SU-DHL-6 (cell line): ENCODE measurements around the gene TFDP2.

Source experiments
- H2AFZ ChIP-seq: fragments of 200-600 bp; sonication (generic); 2 replicates; pipeline ENCODE4 v1.6.1; 2014; ENCODE audit warnings: low read depth, mild to moderate bottlenecking, moderate library complexity, mixed read lengths, antibody characterized with exemption, low read length; ENCODE audit not compliant: severe bottlenecking
- H3F3A ChIP-seq: fragments of 200-600 bp; shearing (Covaris generic); 2 replicates; pipeline ENCODE4 v1.6.0; 2016; ENCODE audit warnings: antibody characterized with exemption, mild to moderate bottlenecking; ENCODE audit not compliant: insufficient read depth
- H3K27ac ChIP-seq: fragments of 200-600 bp; sonication (generic); 2 replicates; pipeline ENCODE4 v1.5.1; 2016; ENCODE audit warnings: low read depth, mild to moderate bottlenecking, low read length, moderate library complexity, mixed read lengths
- H3K27me3 ChIP-seq: fragments of 200-600 bp; sonication (generic), shearing (Covaris generic); 2 replicates; pipeline ENCODE4 v1.6.0; 2014; ENCODE audit warnings: mild to moderate bottlenecking, low read length
- H3K36me3 ChIP-seq: fragments of 200-600 bp; sonication (generic); 2 replicates; pipeline ENCODE4 v1.6.1; 2014; ENCODE audit warnings: mild to moderate bottlenecking, low read length, mixed read lengths
- H3K4me2 ChIP-seq: fragments of 300-600, 200-600 bp; shearing (Covaris generic), sonication (generic); 2 replicates; pipeline ENCODE4 v1.6.0; 2014; ENCODE audit warnings: low read length, low read depth, mild to moderate bottlenecking; ENCODE audit not compliant: poor library complexity, severe bottlenecking
- H3K4me3 ChIP-seq: fragments of 200-600 bp; sonication (generic); 2 replicates; pipeline ENCODE4 v1.5.1; 2014; ENCODE audit warnings: antibody characterized with exemption, low read length, mild to moderate bottlenecking, mixed read lengths; ENCODE audit not compliant: insufficient read depth, poor library complexity, severe bottlenecking
- H3K79me2 ChIP-seq: fragments of 200-600 bp; sonication (generic); 2 replicates; pipeline ENCODE4 v1.6.1; 2014; ENCODE audit warnings: mild to moderate bottlenecking, low read length, moderate library complexity; ENCODE audit not compliant: insufficient read depth
- H3K9ac ChIP-seq: fragments of 200-600 bp; sonication (generic); 2 replicates; pipeline ENCODE4 v1.7.0; 2014; ENCODE audit warnings: mild to moderate bottlenecking, low read length
- H3K9me2 ChIP-seq: fragments of 200-600 bp; sonication (generic); replicated peaks from 2 replicates; pipeline ENCODE4 v1.6.1; 2014; ENCODE audit warnings: low read length; ENCODE audit not compliant: insufficient read depth
- H3K9me3 ChIP-seq: fragments of 200-600 bp; sonication (generic); 2 replicates; pipeline ENCODE4 v1.6.1; 2014; ENCODE audit warnings: low read length, mixed read lengths; ENCODE audit not compliant: insufficient read depth
- H4K20me1 ChIP-seq: fragments of 200-600 bp; sonication (generic); 2 replicates; pipeline ENCODE4 v1.6.1; 2014; ENCODE audit warnings: low read depth, mild to moderate bottlenecking, antibody characterized with exemption, low read length, moderate library complexity, mixed read lengths
- CTCF ChIP-seq: fragments of 200-600 bp; sonication (generic); IDR thresholded peaks from one replicate; pipeline ENCODE4 v1.5.1; 2017; ENCODE audit warnings: antibody characterized with exemption, mild to moderate bottlenecking, low read length, moderate library complexity; ENCODE audit not compliant: insufficient read depth, poor library complexity, severe bottlenecking
- EZH2phosphoT487 ChIP-seq: fragments of 200-600 bp; sonication (generic), shearing (Covaris generic); conservative IDR thresholded peaks from 2 replicates; pipeline ENCODE4 v1.6.1; 2018; ENCODE audit warnings: mild to moderate bottlenecking, antibody characterized with exemption, low read length, moderate library complexity, mixed read lengths

Gene TFDP2

DNA sequence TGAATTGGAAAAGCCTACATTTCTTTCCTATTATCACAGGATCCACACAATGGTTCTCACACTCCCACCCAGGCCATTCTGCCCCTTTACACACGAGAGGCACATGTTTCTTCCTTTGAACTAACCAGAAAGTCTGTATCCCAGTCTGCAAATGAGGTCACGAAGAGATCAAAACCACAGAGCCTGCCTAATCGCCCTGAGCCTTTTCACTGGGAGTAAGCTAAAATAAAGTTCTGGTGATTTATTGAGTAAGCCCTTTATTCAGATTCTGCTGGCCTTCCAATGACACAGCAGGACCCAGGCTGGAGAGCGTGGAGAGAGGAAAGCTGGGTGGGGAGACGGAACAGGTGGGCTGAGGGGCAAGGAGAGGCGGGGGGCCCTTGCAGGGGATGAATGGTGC lies 194.2 kb downstream of the TFDP2 start:
- TF ChIP-seq EZH2phosphoT487: no peak
- no peak for TF ChIP-seq CTCF
- Histone ChIP-seq H3K4me3 (no peak overlapping the region), H4K20me1 (no peaks in the 10 kb centered on the region), H3K9me2 (no peaks in the 10 kb centered on the region), H3K27me3 (no peaks in the 10 kb centered on the region), H2AFZ (no peak overlapping the region), H3K9ac (no peak overlapping the region), H3K36me3 (no peaks in the 10 kb centered on the region), H3K27ac (no peak overlapping the region), H3F3A (no peaks in the 10 kb centered on the region), H3K9me3 (no peaks in the 10 kb centered on the region), H3K79me2 (no peaks in the 10 kb centered on the region), H3K4me2 (no peak overlapping the region)

GRCh38 chr3:141952611-141953010 lies 196.7 kb downstream of the TFDP2 start:
- Histone ChIP-seq H3K79me2 (no peaks in the 10 kb centered on the region), H3K27me3 (no peaks in the 10 kb centered on the region), H3F3A (no peaks in the 10 kb centered on the region), H3K4me2 (no peak overlapping the region), H4K20me1 (no peaks in the 10 kb centered on the region), H2AFZ (no peak overlapping the region), H3K4me3 (no peak overlapping the region), H3K9ac (no peak overlapping the region), H3K9me3 (no peaks in the 10 kb centered on the region), H3K36me3 (no peaks in the 10 kb centered on the region), H3K27ac (no peak overlapping the region), H3K9me2 (no peaks in the 10 kb centered on the region)
- TF ChIP-seq EZH2phosphoT487 (no peak), CTCF (no peak)

DNA sequence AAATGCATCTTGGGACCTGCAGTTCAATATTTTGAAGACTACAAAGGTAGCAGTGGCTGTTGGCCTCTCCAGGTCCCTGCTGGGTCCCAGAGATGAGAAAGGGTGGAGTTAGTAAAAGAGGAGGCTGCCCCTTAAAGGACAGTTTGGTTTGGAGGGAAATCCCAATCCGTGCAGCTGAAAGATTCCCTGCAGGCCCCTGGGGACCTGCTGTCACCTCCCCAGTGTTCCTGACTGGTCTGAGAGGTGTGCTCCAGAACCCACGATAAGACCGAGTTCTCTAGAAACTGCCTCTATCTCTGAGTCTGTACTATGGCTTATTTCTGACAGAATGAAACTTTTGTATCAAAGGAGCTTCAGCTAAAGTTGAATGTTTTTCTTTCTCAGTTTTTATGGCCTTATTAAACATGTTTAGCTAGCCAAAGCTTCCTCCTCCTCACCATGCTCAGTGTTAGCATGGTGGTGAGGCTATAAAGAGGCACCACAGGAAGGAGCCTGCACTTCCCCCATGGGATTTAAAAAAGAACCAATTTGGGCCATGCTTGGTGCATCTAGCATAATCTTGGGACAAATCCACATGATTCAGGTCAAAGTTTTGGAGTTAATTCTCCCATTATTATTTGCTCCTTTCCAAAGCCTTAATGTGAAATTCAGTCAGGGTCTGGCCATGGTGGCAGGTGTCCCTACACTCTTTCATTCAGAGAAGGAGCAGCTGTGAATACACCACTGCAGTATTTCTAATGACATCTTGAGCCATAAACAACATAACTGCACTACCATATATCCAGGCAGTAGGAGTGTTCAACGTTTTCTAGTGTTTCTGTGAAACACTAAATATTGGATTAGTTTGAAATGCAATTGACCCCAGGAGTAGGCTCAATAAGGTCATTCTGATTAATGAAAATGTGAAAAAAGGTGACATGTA lies 198.5 kb downstream of the TFDP2 start:
- Histone ChIP-seq H3K27me3 (no peaks in the 10 kb centered on the region), H2AFZ (no peak overlapping the region), H3K27ac (no peak overlapping the region), H3K79me2 (no peaks in the 10 kb centered on the region), H3K9me2 (no peaks in the 10 kb centered on the region), H3K36me3 (no peaks in the 10 kb centered on the region), H3F3A (no peaks in the 10 kb centered on the region), H3K9me3 (no peaks in the 10 kb centered on the region), H3K4me2 (no peak overlapping the region), H4K20me1 (no peaks in the 10 kb centered on the region), H3K4me3 (no peak overlapping the region), H3K9ac (no peak overlapping the region)
- no peak for TF ChIP-seq EZH2phosphoT487

DNA sequence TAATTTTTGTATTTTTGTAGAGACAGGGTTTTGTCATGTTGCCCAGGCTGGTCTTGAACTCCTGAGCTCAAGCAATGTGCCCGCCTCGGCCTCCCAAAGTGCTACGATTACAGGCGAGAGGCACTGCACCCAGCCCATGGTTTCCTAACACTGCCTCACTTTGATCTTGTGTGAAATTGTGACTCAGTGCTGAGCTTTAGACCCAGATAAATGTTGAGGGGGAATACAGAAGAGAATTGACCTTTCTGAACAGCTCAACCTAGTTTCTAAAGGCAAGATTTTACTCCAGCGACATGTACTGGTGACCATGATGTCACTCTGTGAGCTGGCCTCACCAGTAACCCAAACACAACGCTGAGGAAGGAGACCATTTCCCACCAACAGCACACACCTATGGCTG lies 199.4 kb downstream of the TFDP2 start:
- no peak overlapping the region for H3K27ac ChIP-seq
- H3K4me3 ChIP-seq: no peak overlapping the region
- H3K79me2 ChIP-seq: no peaks in the 10 kb centered on the region
- TF ChIP-seq CTCF: no peak
- no peak overlapping the region for H3K4me2 ChIP-seq
- H3K9me3 ChIP-seq: no peaks in the 10 kb centered on the region
- H3F3A ChIP-seq: no peaks in the 10 kb centered on the region
- no peak overlapping the region for H3K9ac ChIP-seq
- no peaks in the 10 kb centered on the region for H4K20me1 ChIP-seq
- H3K9me2 ChIP-seq: no peaks in the 10 kb centered on the region
- H3K36me3 ChIP-seq: no peaks in the 10 kb centered on the region
- no peak overlapping the region for H2AFZ ChIP-seq
- no peaks in the 10 kb centered on the region for H3K27me3 ChIP-seq
